HUDEP-2 (cell line): Measurements from ENCODE around the gene MCEE.
"Not testable (repeated sequence)": the region's sequence is repeated elsewhere in the genome, so short reads cannot be mapped to it uniquely, and the experiment has no call there.

Source experiments
- DNase-seq, 76 experiments: peaks; one replicate each; lab custom pipeline; 2025; ENCODE audit not compliant: unreplicated experiment in 76 of 76; lab: John Stamatoyannopoulos, UW

The MCEE gene

DNA sequence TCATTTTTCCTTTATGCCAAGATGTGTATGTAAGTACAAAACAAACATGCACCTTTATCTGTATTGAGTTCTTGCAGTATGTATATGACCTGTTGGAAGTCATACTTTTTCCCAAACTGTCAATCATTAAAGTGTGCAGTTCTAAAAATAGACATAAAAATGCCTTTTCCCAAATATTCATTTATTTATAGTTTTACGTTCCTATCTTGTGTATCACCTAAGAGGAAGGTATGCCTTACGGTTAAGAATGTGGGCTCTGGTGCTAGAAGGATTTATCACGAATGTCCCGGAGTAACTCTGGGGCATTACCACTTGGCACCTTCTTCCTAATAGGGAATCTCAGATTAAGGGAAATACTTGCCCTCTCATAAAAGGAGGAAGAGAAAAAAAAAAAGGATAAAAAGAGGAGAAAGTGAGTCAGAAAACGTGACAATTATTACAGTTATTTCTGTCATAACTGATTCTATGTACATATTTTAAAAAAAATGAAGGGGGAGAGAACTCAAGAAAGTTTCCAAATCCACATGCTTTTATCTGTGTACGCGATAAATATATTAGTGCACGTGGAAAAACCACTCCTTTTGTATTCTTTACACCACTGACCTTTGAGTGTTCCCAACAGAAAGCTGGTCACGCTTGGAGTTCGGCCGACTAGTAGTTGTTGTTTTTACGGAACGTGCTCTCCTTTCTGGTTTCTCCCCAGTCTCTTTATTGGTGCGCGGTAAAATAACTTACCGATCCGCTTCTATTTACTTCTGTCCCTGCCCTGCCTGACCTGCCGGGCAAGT, 721 bp downstream of the MCEE start:
- DNase-seq: peak in 3 of 76 experiments; percentile 43 to 67 (median 48)

GRCh38 chr2:71126957-71127356, 3.1 kb downstream of the MCEE start:
- DNase-seq: no peak

GRCh38 chr2:71125506-71126294, 4.3 kb downstream of the MCEE start:
- no peak for DNase-seq

- peak in 51 of 76 experiments; percentile 1 to 64 (median 18) for DNase-seq
Measured at GRCh38 chr2:71122387-71123298, 7.4 kb downstream of the MCEE start.

GRCh38 chr2:71121479-71121878, 8.6 kb downstream of the MCEE start:
- no peak for DNase-seq

- DNase-seq: no peak
Measured at GRCh38 chr2:71120195-71120594, 9.8 kb downstream of the MCEE start.

DNA sequence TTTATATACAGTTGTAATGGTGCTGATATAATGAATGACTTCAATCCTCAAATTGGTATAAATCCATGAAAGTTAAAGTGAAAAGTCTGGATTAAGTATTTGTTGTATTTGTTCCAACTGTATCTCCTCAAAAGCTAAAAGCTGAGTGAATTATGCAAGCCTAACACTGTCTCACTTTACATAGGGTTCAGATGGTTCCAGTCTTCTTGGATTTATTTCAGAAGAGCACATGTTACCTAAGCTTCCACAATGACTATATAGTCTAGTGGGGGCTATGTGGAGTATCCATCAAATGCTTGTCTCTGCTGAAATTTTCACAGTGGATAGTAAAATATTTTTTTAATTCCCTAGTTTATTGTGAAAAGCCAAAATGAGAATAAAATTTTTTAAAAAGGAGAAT, 13.0 kb downstream of the MCEE start:
- no peak for DNase-seq

- no peak for DNase-seq
Measured at GRCh38 chr2:71113843-71114242, 16.2 kb downstream of the MCEE start.

DNA sequence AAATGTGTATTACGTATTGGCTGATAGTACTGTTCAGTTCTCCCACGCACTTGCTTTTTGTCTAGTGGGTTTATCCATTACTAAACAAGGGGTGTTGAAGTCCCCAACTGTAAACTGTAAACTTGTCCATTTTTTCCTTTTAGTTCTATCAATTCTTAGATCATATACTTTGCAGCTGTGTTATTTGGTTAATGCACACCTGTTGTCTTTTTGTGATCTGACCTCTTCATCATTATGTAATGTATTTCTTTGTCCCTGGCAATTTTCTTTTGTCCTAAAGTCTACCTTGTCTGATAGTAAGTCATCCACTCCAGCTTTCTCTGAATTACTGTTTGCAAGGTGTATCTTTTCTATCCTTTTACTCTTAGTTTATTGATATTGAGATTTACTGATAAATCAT, 21.9 kb downstream of the MCEE start:
- DNase-seq: no peak

DNA sequence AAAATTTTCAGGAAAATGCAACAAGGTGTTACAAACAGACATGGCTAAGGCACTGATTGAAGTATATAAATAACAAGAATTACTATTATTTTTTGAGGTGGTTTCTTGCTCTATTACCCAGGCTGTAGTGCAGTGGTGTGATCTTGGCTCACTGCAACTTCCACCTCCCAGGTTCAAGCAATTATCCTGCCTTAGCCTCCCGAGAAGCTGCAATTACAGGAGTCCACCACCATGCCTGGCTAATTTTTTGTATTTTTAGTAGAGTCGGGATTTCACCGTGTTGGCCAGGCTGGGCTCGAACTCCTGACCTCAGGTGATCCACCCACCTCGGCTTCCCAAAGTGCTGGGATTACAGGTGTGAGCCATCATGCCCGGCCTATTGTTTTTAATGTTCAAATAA, 23.6 kb downstream of the MCEE start:
- not testable (repeated sequence) for DNase-seq

- no peak for DNase-seq
Measured at GRCh38 chr2:71103809-71104208, 26.2 kb downstream of the MCEE start.

DNA sequence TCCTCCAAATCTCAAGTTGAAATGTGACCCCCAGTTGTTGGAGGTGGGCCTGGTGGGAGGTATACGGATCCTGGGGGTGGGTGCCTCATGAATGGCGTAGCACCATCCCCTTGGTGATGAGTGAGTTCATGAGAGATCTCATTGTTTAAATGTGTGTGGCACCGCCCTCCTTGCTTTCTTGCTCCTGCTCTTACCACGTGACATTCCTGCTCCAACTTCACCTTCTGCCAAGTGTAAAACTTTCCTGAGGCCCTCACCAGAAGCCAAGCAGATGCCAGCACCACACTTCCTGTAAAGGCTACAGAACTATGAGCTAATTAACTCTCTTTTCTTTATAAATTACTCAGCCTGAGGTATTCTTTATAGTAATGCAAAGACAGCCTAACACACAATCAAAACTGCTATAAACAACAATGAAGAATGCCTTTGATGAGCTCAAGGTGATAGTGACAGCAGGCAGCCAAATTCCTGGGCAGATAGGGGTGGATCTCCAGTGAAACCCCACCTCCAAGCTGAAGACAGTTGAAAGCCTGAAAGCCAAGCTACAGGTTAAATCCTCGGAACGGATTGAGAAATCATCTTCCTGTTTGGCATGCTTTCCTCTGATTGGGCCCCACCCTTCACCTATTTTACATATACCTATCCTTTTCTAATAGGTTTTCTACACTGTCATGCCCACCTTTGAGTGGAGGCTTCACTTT, 26.9 kb downstream of the MCEE start:
- DNase-seq: no peak

GRCh38 chr2:71101656-71102055, 28.4 kb downstream of the MCEE start:
- DNase-seq: no peak

GRCh38 chr2:71100195-71100964, 29.6 kb downstream of the MCEE start:
- peak in 58 of 76 experiments; percentile 2 to 60 (median 23) for DNase-seq

DNA sequence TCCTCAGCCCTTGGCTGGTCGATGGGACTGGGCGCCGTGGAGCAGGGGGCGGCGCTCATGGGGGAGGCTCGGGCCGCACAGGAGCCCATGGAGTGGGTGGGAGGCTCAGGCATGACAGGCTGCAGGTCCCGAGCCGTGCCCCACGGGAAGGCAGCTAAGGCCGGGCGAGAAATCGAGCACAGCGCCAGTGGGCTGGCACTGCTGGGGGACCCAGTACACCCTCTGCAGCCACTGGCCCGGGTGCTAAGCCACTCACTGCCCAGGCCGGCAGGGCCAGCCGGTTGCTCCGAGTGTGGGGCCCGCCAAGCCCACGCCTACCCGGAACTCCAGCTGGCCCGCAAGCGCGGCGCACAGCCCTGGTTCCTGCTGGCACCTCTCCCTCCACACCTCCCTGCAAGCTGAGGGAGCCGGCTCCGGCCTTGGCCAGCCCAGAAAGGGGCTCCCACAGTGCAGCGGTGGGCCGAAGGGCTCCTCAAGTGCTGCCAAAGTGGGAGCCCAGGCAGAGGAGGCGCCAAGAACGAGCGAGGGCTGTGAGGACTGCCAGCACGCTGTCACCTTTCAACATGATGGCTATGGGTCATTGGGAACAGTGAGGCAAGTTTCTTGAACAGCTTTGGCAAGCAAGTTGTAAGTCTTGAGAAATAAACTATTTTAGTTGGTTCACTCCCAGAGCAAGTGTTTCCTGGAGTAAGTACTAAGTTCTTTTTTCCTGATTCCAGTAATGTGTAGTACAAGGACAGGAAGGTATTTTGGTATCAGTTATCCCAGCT, 37.4 kb downstream of the MCEE start:
- not testable (repeated sequence) for DNase-seq

- not testable (repeated sequence) for DNase-seq
Measured at GRCh38 chr2:71091808-71092207, 38.2 kb downstream of the MCEE start.

- not testable (repeated sequence) for DNase-seq
Measured at GRCh38 chr2:71089475-71089874, 40.6 kb downstream of the MCEE start.

DNA sequence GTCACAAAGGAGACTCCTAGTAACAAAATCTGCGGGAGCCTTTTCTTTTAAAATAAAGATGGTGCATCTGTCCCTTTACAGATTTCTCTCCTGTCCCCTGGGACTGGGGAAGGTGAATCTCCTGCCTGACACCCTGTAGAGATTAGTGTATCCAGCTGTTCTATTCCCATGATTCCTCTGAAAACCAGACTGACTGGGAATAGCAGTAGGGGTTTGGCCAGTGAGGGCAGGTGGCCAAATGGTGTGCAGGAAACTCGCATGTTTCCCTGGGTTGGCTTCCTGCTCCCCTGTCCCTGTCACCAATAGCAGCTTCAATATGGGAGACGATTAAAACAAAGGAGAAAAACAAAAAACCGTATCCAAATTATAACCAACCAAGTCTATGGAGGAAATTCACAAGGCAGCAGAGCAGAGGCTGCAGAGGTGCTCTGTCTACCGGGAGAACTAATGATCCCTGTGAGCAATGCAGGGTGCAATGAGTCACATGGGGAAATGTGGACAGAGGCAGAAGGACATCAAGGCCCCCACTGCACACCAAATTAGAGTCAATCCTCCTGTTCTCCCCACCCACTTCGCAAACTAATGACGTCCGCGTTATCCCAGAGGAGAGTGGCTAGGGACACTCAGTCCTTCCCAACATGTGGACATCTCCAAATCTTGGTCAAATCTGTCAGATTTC, 44.6 kb downstream of the MCEE start:
- not testable (repeated sequence) for DNase-seq
